B cell (primary cell): Measurements from ENCODE around the gene NAV2. TPM values are rescaled to one million over a fixed set of nuclear protein-coding genes. Genes with fewer than 3 reads are reported as not detected.

ENCODE experiments used
- ATAC-seq: fragments of 200-7000 bp; cut with Tn5 transposase; one replicate; pipeline ENCODE4 v1.10.0; 2021; ENCODE audit warnings: low read depth, mild to moderate bottlenecking, moderate number of reproducible peaks, moderate library complexity
- CTCF ChIA-PET: fragments of 350-600 bp; sonication (Branson Sonifier 250); formaldehyde crosslinking; loops from one replicate; lab custom pipeline; 2021; ENCODE audit warnings: antibody characterized with exemption, inconsistent platforms; lab: Charles Lee
- POLR2A ChIA-PET: fragments of 350-600 bp; sonication (Branson Sonifier 250); formaldehyde crosslinking; loops from one replicate; lab custom pipeline; 2021; ENCODE audit warnings: antibody characterized with exemption; lab: Charles Lee
- DNase-seq: peaks from one replicate; pipeline ENCODE4 v3.0.0; 2013
- H2AFZ ChIP-seq: 2 replicates; pipeline ENCODE4 v1.6.1; 2012; ENCODE audit warnings: mild to moderate bottlenecking, low read depth, low read length; ENCODE audit not compliant: insufficient read depth, poor library complexity, severe bottlenecking
- H3K27ac ChIP-seq, 2 donors: 1 replicate in 1 of 2; 2 replicates in 1 of 2; pipeline ENCODE4 v1.5.1; 2012 to 2013; ENCODE audit warnings: low read length in 2 of 2, mild to moderate bottlenecking in 2 of 2, moderate library complexity in 1 of 2
- H3K27me3 ChIP-seq, 4 experiments: fragments of 200-600 bp in 1 of 4; sonication (generic) in 1 of 4; replicated peaks in 1 of 4; 1 replicate in 2 of 4; 2 replicates in 2 of 4; pipeline versions ENCODE4 v1.6.1 to v1.7.0; 2013 to 2016; ENCODE audit warnings: low read length in 3 of 4, mild to moderate bottlenecking in 2 of 4, mixed read lengths in 1 of 4, moderate library complexity in 1 of 4; ENCODE audit not compliant: insufficient read depth in 4 of 4, control insufficient read depth in 3 of 4; ENCODE audit errors: control extremely low read depth in 1 of 4
- H3K36me3 ChIP-seq, 2 experiments: replicated peaks in 1 of 2; 1 replicate in 1 of 2; 2 replicates in 1 of 2; pipeline versions ENCODE4 v1.6.1 to v1.7.1; 2013; ENCODE audit warnings: low read length in 1 of 2; ENCODE audit not compliant: insufficient read depth in 2 of 2, control insufficient read depth in 1 of 2; ENCODE audit errors: control extremely low read depth in 1 of 2, extremely low read depth in 1 of 2
- H3K4me1 ChIP-seq, 2 donors: fragments of 200-600 bp in 1 of 2; sonication (generic) in 1 of 2; 1 replicate in 1 of 2; 2 replicates in 1 of 2; pipeline versions ENCODE4 v1.5.1 to v1.6.1; 2013 to 2017; ENCODE audit warnings: low read length in 2 of 2; ENCODE audit not compliant: control insufficient read depth in 2 of 2, insufficient read depth in 2 of 2
- H3K4me2 ChIP-seq: replicated peaks from 2 replicates; pipeline ENCODE3; 2012; ENCODE audit warnings: mild to moderate bottlenecking, low read depth, low read length; ENCODE audit not compliant: poor library complexity, severe bottlenecking
- H3K4me3 ChIP-seq, 5 experiments: fragments of 200-600 bp in 1 of 5; sonication (generic) in 1 of 5; 1 replicate in 3 of 5; 2 replicates in 2 of 5; pipeline versions ENCODE4 v1.5.1 to v1.7.0; 2011 to 2016; ENCODE audit warnings: low read length in 4 of 5, mild to moderate bottlenecking in 4 of 5, low read depth in 2 of 5, control low read depth in 1 of 5, moderate library complexity in 1 of 5; ENCODE audit not compliant: insufficient read depth in 1 of 5; ENCODE audit errors: control extremely low read depth in 1 of 5, extremely low read depth in 1 of 5
- H3K79me2 ChIP-seq: fragments of 200-600 bp; sonication (generic); one replicate; pipeline ENCODE4 v1.6.0; 2016; ENCODE audit warnings: low read length; ENCODE audit not compliant: control insufficient read depth, insufficient read depth
- H3K9ac ChIP-seq: fragments of 200-600 bp; sonication (generic); 2 replicates; pipeline ENCODE4 v1.6.1; 2017; ENCODE audit warnings: mild to moderate bottlenecking, low read length, moderate library complexity
- H3K9me3 ChIP-seq, 3 donors: one replicate each; pipeline versions ENCODE4 v1.6.1 to v1.7.1; 2013; ENCODE audit warnings: low read length in 2 of 3; ENCODE audit not compliant: control insufficient read depth in 2 of 3, insufficient read depth in 1 of 3; ENCODE audit errors: control extremely low read depth in 1 of 3
- H4K20me1 ChIP-seq: 2 replicates; pipeline ENCODE4 v1.6.0; 2012; ENCODE audit warnings: mild to moderate bottlenecking, low read length; ENCODE audit not compliant: insufficient read depth, control insufficient read depth, poor library complexity, severe bottlenecking
- H3K27ac Mint-ChIP-seq: one replicate; pipeline ENCODE4 v1.8.0; 2021; ENCODE audit warnings: mixed read lengths
- H3K27me3 Mint-ChIP-seq: one replicate; pipeline ENCODE4 v1.8.0; 2021; ENCODE audit warnings: mixed read lengths
- H3K4me1 Mint-ChIP-seq: one replicate; pipeline ENCODE4 v1.8.0; 2021; ENCODE audit warnings: mixed read lengths
- H3K4me3 Mint-ChIP-seq: one replicate; pipeline ENCODE4 v1.8.0; 2021; ENCODE audit warnings: mixed read lengths
- H3K9me3 Mint-ChIP-seq: one replicate; pipeline ENCODE4 v1.8.0; 2022; ENCODE audit warnings: mixed read lengths; ENCODE audit not compliant: insufficient read depth
- EZH2 ChIP-seq: IDR thresholded peaks from 2 replicates; pipeline ENCODE4 v1.6.1; 2012; ENCODE audit warnings: borderline replicate concordance, low read depth, mild to moderate bottlenecking, moderate library complexity, low read length; ENCODE audit not compliant: insufficient read depth, poor library complexity, severe bottlenecking
- WGBS: methylation state at CpG from one replicate; pipeline ENCODE4 v1.1.5; 2013; ENCODE audit warnings: missing lambda C conversion rate; ENCODE audit not compliant: insufficient coverage; 5-methylcytosine and 5-hydroxymethylcytosine counted together
- intact Hi-C: fragments of 100-400 bp; cut with micrococcal nuclease; formaldehyde crosslinking; loops from one replicate; pipeline ENCODE4 v1.10.0; 2022
- polyA plus RNA-seq: library from polyadenylated mRNA; depleted of rRNA; stranded (reverse); fragments of >200 nt; gene quantifications from 2 replicates; pipeline ENCODE4 v1.2.3, GENCODE V29; 2012
- total RNA-seq, 2 donors: library from RNA; stranded (reverse); fragments of 120-200 nt in 1 of 2; gene quantifications; 1 replicate in 1 of 2; 2 replicates in 1 of 2; pipeline versions ENCODE4 v1.2.3 to v1.2.4, GENCODE V29; 2013 to 2022
- TF ChIP-seq, protein P1 (sequence below): fragments of 200-600 bp; IDR thresholded peaks from one replicate; pipeline ENCODE4 v1.8.0; 2022; ENCODE audit warnings: antibody characterized with exemption, mild to moderate bottlenecking

The NAV2 gene
- total and polyA plus RNA-seq, 2 donors (not counting 1 experiment from before 2014, with no cell fraction given), result 0.82 to 22.2 TPM

DNA sequence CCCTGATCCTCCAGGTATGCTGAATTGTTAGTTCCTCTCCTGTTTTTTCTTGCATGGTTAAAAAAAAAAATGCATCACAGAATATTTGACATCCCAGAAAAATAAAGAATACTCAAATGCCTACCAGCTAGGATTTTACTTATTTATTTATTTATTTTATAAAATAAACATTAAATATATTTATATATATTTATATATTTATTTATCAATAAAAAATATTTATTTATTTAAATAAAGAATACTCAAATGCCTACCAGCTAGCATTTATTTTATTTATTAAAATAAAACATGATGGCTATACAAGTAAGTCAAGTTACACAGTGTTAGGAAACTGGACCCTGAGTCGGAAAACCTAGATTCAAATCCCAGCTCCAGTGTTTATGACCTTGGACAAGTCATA is 164.1 kb downstream of the NAV2 start:
- Histone ChIP-seq H3K9ac (no peak overlapping the region), H3K27me3 (no peaks in the 10 kb centered on the region), H3K4me1 (no peaks in the 10 kb centered on the region), H3K9me3 (no peaks in the 10 kb centered on the region), H3K4me3 (no peak overlapping the region), H3K27ac (no peak overlapping the region), H4K20me1 (no peaks in the 10 kb centered on the region), H3K4me2 (no peak overlapping the region), H2AFZ (no peak overlapping the region), H3K36me3 (no peaks in the 10 kb centered on the region), H3K79me2 (no peaks in the 10 kb centered on the region)
- ChIA-PET CTCF (no interaction called here), POLR2A (no interaction called here)
- intact Hi-C loops, result no loop called here
- H3K27me3 Mint-ChIP-seq, result no peaks in the 10 kb centered on the region
- DNase-seq (no peak), ATAC-seq (no peak)
- H3K4me1 Mint-ChIP-seq, result no peaks in the 10 kb centered on the region
- TF ChIP-seq EZH2, result no peak
- TF ChIP-seq, protein P1, sequence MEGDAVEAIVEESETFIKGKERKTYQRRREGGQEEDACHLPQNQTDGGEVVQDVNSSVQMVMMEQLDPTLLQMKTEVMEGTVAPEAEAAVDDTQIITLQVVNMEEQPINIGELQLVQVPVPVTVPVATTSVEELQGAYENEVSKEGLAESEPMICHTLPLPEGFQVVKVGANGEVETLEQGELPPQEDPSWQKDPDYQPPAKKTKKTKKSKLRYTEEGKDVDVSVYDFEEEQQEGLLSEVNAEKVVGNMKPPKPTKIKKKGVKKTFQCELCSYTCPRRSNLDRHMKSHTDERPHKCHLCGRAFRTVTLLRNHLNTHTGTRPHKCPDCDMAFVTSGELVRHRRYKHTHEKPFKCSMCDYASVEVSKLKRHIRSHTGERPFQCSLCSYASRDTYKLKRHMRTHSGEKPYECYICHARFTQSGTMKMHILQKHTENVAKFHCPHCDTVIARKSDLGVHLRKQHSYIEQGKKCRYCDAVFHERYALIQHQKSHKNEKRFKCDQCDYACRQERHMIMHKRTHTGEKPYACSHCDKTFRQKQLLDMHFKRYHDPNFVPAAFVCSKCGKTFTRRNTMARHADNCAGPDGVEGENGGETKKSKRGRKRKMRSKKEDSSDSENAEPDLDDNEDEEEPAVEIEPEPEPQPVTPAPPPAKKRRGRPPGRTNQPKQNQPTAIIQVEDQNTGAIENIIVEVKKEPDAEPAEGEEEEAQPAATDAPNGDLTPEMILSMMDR, result no peak
- H3K9me3 Mint-ChIP-seq, result no peaks in the 10 kb centered on the region
- H3K4me3 Mint-ChIP-seq, result no peak overlapping the region
- no peak overlapping the region for H3K27ac Mint-ChIP-seq
- WGBS, result no CpG with 5 or more reads among the region's 1 CpG

DNA sequence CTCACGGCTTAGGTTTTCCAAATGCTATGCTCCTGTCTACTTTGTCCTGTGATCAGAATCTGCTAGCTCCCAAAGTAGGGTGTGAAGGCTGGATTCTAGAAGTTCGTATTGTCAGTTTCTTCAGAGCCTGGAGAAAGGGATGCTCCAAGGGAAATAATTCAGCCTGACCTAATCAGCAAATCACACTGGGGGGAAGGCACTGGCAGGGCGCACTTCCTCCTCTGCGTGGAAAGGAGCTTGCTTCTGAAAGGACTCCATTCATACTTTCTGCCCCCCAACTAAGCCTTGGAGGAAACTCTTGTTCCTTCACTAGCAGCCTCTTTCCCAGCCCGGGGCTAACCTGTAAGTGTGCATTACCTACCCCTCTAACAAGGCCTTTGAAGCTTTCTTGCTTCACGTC is 165.9 kb downstream of the NAV2 start:
- Histone ChIP-seq H3K9ac (no peak overlapping the region), H3K4me1 (no peaks in the 10 kb centered on the region), H3K4me3 (no peak overlapping the region), H3K79me2 (no peaks in the 10 kb centered on the region), H3K27me3 (no peaks in the 10 kb centered on the region), H3K4me2 (no peak overlapping the region), H3K9me3 (no peaks in the 10 kb centered on the region), H2AFZ (no peak overlapping the region), H3K27ac (no peak overlapping the region), H4K20me1 (no peaks in the 10 kb centered on the region), H3K36me3 (no peaks in the 10 kb centered on the region)
- CTCF ChIA-PET, result no interaction called here
- Mint-ChIP-seq H3K4me3 (no peak overlapping the region), H3K27ac (no peak overlapping the region), H3K27me3 (no peaks in the 10 kb centered on the region), H3K9me3 (no peaks in the 10 kb centered on the region), H3K4me1 (no peaks in the 10 kb centered on the region)
- no peak for ATAC-seq
- TF ChIP-seq, protein P1, result no peak
- TF ChIP-seq EZH2, result no peak
- WGBS, result 38% methylated on average over 5 of the region's 6 CpGs
- intact Hi-C loops, result no loop called here
- POLR2A ChIA-PET, result no interaction called here
- no peak for DNase-seq
